H54 (cell line): ENCODE data around the gene CPE.

Experiments
- DNase-seq: peaks from one replicate; pipeline ENCODE4 v3.0.0; 2011; ENCODE audit warnings: low spot score, mixed read lengths; ENCODE audit not compliant: insufficient read length
- FAIRE-seq: peaks from 3 replicates; lab custom pipeline; 2011; peaks lifted over from hg19 to GRCh38; lab: Jason Lieb, UNC
- POLR2A ChIP-seq: IDR thresholded peaks from 2 replicates; pipeline ENCODE4 v1.6.1; 2011; ENCODE audit warnings: low read depth, mild to moderate bottlenecking, low read length

The CPE gene

GRCh38 chr4:165403637-165404036 is 24.8 kb downstream of the CPE start:
- no peak for FAIRE-seq
- DNase-seq, result no peak

DNA sequence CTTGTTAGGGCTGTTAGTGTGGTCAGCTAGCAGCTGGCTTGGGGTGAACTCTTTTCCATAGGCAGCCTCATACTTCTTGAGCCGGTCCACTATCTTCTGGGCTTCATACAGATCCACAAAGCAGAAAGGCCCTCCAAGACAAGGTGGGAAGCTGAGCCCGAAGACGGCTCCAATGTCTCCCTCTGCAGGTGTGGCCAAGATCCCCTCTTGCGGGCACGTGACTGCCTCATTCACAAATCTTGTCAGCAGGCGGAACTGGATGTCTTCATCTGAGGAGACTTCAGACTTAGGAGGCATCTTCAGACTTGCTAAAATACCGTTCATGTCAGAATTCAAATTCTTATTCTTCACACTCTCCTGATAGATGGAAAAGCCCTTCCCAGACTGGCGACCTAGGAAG is 25.3 kb downstream of the CPE start:
- TF ChIP-seq POLR2A, result no peak
- FAIRE-seq, result no peak
- no peak for DNase-seq

More at GRCh38 chr4:165403637-165404036, 24.8 kb downstream of the CPE start:
- TF ChIP-seq POLR2A, result no peak

DNA sequence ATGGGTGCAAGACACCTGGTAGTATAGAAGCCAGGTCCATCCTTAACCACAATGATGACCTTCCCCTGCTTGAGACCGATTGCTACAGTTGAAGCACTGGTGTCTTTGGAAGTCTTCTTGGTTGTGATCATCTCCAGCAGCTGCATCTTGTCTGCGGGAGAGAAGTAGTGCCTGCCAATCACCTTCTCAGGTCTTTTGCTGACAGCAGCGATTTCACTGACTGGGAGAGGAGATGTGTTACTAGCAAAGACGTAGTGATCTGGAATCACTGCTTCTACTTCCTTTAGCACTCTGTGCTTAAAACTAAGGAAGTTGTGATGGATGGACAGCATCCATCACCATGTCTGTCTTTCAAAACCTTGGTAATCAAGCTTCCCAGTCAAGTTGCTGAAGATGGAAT is 25.9 kb downstream of the CPE start:
- FAIRE-seq, result no peak
- no peak for TF ChIP-seq POLR2A

GRCh38 chr4:165410214-165410613 is 31.4 kb downstream of the CPE start:
- no peak for TF ChIP-seq POLR2A
- no peak for FAIRE-seq
- no peak for DNase-seq

More for the DNA sequence above, 25.9 kb downstream of the CPE start:
- no peak for DNase-seq

- no peak for DNase-seq
- FAIRE-seq, result no peak
- TF ChIP-seq POLR2A, result no peak
Observed at GRCh38 chr4:165415910-165416309, 37.1 kb downstream of the CPE start.

GRCh38 chr4:165418073-165418472 is 39.3 kb downstream of the CPE start:
- FAIRE-seq, result no peak

DNA sequence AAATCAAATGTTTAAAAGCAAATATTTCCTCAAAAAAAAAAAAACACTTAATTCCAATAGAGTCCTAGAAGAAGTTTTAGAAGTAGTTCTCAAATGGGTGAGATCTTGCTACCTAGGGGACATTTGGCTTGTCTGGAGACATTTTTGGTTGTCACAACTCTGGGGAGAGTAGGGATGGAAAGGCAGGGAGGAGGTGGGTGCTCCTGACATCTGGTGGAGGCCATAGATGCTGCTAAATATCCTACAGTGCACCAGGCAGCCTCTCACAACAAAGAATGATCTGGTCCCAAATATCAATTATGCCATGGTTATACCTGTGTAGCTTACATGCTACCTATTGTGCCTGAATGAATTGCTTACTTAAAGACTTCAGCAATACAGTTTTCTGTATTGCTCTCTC is 46.8 kb downstream of the CPE start:
- TF ChIP-seq POLR2A, result no peak
- FAIRE-seq (no peak), DNase-seq (no peak)

More at GRCh38 chr4:165418073-165418472, 39.3 kb downstream of the CPE start:
- no peak for TF ChIP-seq POLR2A
- no peak for DNase-seq

DNA sequence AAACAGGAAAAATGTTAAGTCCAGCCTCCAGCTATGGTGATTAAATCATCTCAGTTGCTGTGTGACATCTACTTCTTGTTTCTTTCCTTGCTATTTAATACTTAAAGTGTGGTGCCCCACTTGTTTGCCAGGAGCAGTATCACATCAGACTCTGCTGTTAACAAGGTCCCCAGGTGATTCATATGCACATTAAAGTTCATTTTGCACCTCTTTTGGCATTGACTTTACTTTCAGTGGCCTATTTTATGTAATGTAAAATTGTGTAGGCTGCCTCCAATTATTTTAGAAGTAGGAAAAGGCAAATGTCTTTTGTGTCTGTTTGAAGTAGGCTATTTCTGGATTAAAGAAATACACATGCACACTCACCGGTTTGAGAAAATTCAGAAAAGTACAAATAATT is 47.5 kb downstream of the CPE start:
- DNase-seq (no peak), FAIRE-seq (no peak)
- TF ChIP-seq POLR2A, result no peak

GRCh38 chr4:165426823-165427222 is 48.0 kb downstream of the CPE start:
- no peak for DNase-seq
- FAIRE-seq, result no peak
- no peak for TF ChIP-seq POLR2A

DNA sequence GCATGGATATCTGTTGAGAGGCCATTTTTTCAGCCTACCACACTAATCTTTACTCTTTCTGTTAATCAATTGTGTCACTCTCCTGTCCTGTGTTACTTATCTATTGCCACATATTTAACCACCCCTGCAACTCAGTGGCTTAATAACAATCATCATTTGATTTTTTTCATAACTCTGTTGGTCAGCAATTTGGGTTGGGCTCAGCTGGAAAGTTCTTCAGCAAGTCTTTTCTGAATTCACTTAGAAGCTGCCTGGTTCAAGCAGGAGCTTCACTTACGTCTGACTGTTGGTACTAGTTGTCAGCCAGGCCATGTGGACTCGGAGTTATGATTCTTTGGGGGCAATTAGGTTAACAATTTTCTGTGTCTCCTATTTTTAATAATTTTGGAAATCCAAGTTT is 50.1 kb downstream of the CPE start:
- FAIRE-seq (no peak), DNase-seq (no peak)
- TF ChIP-seq POLR2A, result no peak

DNA sequence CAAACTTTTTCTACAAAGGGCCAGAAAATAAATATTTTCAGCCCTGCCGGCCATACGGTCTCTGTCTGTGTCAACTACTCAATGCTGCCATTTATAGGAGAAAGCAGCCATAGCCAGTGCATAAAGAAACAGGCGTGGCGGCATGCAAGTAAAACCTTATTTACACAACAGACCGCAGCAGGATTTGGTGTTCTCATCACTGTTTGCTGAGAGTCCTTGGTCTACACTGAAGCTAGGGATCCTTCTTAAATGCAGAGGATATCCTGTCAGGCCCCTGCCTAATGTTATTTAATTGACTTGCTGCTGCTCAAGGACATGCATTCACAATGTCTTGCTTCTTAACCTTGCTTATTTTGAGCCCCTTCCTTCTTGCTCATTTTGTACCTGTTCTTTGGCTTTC is 54.7 kb downstream of the CPE start:
- no peak for FAIRE-seq
- no peak for TF ChIP-seq POLR2A
- no peak for DNase-seq

GRCh38 chr4:165437691-165438090 is 58.9 kb downstream of the CPE start:
- DNase-seq (no peak), FAIRE-seq (no peak)
- no peak for TF ChIP-seq POLR2A

DNA sequence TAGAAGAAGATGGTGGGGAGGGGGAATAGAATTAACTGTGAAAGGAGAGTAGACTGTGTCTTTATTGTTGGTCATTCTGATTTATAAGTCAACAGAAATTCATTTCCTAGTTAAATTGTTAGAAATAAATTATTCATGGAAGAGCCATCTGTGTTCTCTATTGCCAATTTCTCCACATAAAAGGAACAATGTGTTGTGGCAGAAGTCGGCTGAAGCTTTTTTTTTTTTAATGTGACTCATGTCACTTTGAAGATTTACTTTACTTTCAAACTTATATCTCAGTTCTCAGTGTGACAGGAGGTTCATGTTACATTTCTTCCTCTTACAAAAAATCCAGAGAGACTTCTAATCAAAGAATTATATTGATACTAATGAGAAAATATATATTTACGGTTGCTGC is 60.5 kb downstream of the CPE start:
- TF ChIP-seq POLR2A, result no peak
- FAIRE-seq (no peak), DNase-seq (no peak)

- DNase-seq (no peak), FAIRE-seq (no peak)
Observed at GRCh38 chr4:165439981-165440380, 61.2 kb downstream of the CPE start.

GRCh38 chr4:165440415-165441158 is 61.8 kb downstream of the CPE start:
- TF ChIP-seq POLR2A, result no peak
- no peak for DNase-seq
- FAIRE-seq, result no peak

More at GRCh38 chr4:165439981-165440380, 61.2 kb downstream of the CPE start:
- no peak for TF ChIP-seq POLR2A
